HG02588 (cell line): ENCODE data around the gene DUSP9.

Source experiments
- ATAC-seq: cut with Tn5 transposase; IDR thresholded peaks from one replicate; pipeline ENCODE4 v1.9.1; 2021; ENCODE audit warnings: mild to moderate bottlenecking, moderate library complexity; ENCODE audit not compliant: unreplicated experiment

The DUSP9 gene

GRCh38 chrX:153621949-153622598 is 24.9 kb upstream of the DUSP9 start:
- ATAC-seq: no peak

- ATAC-seq: no peak
Measured at GRCh38 chrX:153622661-153623309, 24.2 kb upstream of the DUSP9 start.

- no peak for ATAC-seq
Measured at GRCh38 chrX:153623310-153624029, 23.5 kb upstream of the DUSP9 start.

DNA sequence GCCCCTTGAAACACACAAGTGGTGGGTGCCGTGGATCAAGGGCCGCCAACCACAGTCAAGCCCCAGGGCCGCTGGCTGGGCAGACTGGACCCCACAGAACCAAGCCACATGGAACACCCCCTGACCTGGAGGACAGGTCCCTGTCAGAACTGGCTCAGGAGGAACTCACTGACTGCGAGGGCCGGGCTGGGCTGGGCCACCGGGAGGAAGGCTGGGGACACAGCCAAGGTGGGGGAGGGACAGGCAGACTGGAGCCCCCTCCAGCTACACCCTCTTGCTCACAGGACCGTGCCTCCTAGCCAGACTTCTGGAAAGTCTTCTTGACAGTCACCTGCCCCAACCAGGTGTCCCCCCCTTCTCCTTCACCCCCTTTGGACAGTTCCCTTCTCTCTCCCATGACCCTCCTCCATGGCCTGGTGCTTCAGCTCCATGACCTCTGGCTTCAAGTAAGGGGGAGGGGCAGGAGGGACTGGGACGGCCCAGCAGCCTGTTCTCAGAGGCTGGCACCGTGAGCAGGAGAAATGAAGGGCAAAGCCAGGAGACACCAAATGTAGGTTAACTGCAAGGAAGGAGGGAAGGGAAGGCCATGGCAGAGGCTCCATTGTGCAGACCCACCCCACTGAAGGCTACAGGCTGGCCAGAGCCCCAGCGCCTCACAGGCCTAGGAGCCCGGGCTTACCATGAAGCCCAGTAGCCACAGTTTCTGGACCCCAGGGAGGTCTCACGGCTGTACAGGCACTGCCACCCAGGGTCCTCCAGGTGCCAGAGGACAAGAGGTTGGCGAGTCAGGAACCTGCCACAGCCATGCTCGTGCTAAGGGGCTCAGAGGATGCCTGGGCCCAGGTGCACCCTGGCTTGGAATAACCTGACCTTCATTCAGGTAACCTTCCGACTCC is 22.6 kb upstream of the DUSP9 start:
- no peak for ATAC-seq

DNA sequence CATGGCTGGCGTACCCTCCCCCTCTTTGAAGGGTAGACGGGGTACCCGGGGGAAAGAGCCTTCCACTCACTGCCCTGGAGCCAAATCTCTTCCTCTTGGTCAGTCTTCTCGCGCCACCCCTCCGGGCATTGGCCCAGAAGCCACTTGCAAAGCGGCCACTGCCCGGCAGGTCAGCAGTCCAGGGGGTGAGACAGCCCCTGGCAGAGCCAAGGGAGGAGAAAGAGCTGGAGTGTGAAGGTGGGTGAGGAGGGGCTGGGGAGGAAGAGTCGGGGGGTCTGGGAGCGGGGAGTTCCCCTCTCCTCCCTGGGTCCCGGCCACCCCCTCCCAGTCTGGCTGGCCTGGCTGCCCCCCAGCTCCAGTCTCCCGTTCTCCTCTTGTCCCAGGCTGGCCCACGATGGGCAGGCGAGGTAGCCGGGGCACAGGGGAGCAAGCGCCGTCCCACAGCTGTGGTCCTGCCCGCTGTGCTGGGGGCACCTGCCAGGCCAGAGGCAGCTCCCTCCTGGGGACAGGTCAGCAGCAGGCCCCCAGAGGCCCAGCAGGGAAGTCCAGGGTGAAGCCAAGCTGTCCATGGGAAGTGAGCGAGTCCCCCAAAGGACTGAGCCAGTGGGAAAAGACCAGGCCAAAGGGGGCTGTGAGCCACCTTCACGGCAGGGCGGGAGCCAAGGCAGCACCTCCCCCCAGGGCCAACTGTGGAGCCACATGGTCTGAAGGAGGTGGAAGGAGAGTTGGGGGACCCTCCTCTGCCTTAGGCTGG is 21.6 kb upstream of the DUSP9 start:
- no peak for ATAC-seq

GRCh38 chrX:153626025-153626633 is 20.9 kb upstream of the DUSP9 start:
- ATAC-seq: no peak

GRCh38 chrX:153626863-153627674 is 19.9 kb upstream of the DUSP9 start:
- ATAC-seq: no peak

- no peak for ATAC-seq
Measured at GRCh38 chrX:153627675-153628111, 19.3 kb upstream of the DUSP9 start.

DNA sequence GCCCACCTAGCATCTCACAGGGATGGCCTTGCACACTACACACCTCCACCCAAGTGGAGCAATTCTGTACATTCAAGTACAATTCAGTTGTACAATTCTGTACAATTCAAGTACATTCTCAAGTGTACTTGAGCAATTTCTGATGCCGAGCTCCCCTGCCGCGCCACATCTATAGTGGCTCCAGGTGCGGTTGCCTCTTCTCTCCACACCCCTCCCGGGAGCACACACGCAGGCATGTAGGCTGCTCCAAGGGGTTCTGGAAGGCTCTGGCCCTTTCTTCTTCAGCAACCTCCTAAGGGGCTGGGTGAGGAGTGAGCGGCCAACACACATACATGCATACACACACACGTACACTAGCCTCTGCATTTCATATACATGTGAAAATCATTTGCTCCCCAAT is 18.9 kb upstream of the DUSP9 start:
- no peak for ATAC-seq

DNA sequence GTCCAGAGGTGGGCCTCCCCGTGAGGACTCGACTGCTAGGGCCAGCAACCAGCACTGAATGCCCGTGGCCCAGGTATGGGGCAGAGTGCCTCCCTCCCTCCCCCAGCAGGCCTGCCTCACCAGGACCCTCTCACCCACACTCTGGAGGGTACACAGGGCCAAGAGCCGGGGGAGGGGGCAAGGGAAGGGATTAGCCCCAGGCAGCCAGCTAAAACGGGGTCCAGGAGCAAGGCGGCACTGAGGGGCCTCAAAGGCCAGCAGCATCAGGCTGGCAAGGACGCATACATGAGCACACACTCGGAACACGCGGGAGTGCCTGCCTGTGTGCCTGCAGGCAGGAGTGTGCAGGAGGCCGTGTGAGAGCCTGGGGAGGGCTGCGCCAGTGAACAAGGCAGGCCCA is 18.3 kb upstream of the DUSP9 start:
- ATAC-seq: no peak

GRCh38 chrX:153631346-153631745 is 15.7 kb upstream of the DUSP9 start:
- no peak for ATAC-seq

DNA sequence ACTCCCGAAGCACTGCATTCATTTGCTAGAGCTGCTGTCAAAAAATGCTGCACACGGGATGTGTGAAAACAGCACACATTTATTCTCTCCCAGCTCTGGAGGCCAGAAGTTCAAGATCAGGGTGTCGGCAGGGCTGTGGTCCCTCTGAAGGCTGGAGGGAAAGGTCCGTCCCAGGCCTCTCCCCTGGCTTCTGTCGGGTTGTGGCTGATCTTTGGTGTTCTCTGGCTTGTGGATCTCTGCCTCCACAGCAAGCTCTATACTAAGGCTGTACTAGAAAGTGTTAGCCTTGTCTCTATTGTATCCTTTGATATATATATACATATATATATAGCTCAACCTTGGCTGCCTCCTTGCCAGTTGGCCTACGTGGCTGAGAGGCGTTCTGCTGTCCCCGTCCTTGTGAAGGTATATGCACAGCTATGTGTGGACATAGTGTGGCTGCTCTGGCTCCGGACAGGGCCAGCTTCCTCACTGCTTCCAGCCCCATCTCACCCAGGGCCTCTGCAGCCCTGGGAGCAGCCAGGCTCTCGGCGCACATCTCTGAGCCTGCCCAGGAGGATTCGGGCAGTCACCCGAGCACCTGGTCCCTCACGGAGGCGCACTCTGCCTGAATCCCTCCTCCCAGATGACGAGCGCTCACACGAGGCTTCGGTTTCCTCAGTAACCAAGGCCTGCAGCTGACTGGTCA is 15.0 kb upstream of the DUSP9 start:
- no peak for ATAC-seq

DNA sequence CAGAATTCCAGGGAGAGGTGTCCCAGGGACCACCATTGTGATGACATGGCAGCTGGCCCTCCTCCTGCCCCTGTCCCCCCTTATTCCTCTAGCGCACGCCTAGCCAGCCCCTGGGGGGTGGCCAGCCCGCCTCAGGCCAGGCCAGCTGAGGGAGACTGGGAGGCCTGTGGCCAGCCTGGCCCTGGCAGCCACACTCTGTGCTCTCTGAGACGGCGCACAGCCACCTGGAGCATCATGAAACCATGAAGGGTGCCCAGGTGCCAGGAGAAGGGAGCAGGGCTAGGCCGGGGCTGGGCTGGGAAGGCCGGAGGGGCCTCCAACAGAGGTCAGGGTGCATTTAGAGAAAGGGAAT is 14.4 kb upstream of the DUSP9 start:
- no peak for ATAC-seq

- ATAC-seq: no peak
Measured at GRCh38 chrX:153633048-153633447, 14.0 kb upstream of the DUSP9 start.

- no peak for ATAC-seq
Measured at GRCh38 chrX:153633607-153634180, 13.3 kb upstream of the DUSP9 start.

- no peak for ATAC-seq
Measured at GRCh38 chrX:153634236-153634635, 12.8 kb upstream of the DUSP9 start.

GRCh38 chrX:153634832-153635231 is 12.2 kb upstream of the DUSP9 start:
- no peak for ATAC-seq

GRCh38 chrX:153635388-153635787 is 11.6 kb upstream of the DUSP9 start:
- no peak for ATAC-seq
